ENCODE measurements around the gene FAAH.

FAAH gene

GRCh38 chr1:46456411-46456963 lies 62.4 kb downstream of the FAAH start:
- TF ChIP-seq, protein P1, sequence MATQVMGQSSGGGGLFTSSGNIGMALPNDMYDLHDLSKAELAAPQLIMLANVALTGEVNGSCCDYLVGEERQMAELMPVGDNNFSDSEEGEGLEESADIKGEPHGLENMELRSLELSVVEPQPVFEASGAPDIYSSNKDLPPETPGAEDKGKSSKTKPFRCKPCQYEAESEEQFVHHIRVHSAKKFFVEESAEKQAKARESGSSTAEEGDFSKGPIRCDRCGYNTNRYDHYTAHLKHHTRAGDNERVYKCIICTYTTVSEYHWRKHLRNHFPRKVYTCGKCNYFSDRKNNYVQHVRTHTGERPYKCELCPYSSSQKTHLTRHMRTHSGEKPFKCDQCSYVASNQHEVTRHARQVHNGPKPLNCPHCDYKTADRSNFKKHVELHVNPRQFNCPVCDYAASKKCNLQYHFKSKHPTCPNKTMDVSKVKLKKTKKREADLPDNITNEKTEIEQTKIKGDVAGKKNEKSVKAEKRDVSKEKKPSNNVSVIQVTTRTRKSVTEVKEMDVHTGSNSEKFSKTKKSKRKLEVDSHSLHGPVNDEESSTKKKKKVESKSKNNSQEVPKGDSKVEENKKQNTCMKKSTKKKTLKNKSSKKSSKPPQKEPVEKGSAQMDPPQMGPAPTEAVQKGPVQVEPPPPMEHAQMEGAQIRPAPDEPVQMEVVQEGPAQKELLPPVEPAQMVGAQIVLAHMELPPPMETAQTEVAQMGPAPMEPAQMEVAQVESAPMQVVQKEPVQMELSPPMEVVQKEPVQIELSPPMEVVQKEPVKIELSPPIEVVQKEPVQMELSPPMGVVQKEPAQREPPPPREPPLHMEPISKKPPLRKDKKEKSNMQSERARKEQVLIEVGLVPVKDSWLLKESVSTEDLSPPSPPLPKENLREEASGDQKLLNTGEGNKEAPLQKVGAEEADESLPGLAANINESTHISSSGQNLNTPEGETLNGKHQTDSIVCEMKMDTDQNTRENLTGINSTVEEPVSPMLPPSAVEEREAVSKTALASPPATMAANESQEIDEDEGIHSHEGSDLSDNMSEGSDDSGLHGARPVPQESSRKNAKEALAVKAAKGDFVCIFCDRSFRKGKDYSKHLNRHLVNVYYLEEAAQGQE (IDR thresholded peaks at IDR 0.05; ENCODE audit: insufficient replicate concordance, low read depth), result no peak
- TF ChIP-seq POLR2AphosphoS5 (IDR thresholded peaks at IDR 0.05; ENCODE audit: low read depth) (no peak), GABPA (IDR thresholded peaks at IDR 0.05; ENCODE audit: low read depth) (no peak), SPI1 (IDR thresholded peaks at IDR 0.05; ENCODE audit: borderline replicate concordance, low read depth) (no peak)
- TF ChIP-seq, protein P2, sequence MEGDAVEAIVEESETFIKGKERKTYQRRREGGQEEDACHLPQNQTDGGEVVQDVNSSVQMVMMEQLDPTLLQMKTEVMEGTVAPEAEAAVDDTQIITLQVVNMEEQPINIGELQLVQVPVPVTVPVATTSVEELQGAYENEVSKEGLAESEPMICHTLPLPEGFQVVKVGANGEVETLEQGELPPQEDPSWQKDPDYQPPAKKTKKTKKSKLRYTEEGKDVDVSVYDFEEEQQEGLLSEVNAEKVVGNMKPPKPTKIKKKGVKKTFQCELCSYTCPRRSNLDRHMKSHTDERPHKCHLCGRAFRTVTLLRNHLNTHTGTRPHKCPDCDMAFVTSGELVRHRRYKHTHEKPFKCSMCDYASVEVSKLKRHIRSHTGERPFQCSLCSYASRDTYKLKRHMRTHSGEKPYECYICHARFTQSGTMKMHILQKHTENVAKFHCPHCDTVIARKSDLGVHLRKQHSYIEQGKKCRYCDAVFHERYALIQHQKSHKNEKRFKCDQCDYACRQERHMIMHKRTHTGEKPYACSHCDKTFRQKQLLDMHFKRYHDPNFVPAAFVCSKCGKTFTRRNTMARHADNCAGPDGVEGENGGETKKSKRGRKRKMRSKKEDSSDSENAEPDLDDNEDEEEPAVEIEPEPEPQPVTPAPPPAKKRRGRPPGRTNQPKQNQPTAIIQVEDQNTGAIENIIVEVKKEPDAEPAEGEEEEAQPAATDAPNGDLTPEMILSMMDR (IDR thresholded peaks at IDR 0.05; ENCODE audit: insufficient read depth, low read length), result no peak
- no peak for DNase-seq (ENCODE audit: low read depth in 1 of 2, low spot score in 1 of 2)
- Histone ChIP-seq H3K27ac (replicated peaks) (no peak overlapping the region), H3K27me3 (ENCODE audit: insufficient read depth, poor library complexity, severe bottlenecking) (peaks cover 36% of the 10 kb centered on the region), H3K4me3 (replicated peaks; ENCODE audit: insufficient read depth, low read length) (no peak overlapping the region)

DNA sequence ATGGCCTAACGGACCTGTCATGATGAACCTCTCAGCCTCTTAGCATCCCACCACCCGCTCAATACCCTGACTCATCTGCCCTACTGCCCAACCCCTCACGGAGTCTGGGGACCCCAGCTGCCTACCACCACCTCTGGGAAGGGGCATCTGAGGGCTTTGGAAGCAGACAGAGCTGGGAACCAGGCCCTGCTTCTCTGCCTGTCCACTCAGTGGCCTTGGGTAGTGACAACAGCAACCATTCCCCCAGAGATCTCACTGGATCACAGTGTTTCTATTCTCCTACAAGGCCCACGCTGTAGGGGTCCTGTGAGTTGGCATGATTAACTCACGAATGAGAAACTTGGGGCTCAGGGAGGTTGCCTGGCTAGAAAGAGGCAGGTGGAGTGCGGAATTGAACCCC lies 63.1 kb downstream of the FAAH start:
- no peak overlapping the region for H3K27ac ChIP-seq (replicated peaks)
- no peak overlapping the region for H3K4me3 ChIP-seq (replicated peaks; ENCODE audit: insufficient read depth, low read length)
- DNase-seq (ENCODE audit: low read depth in 1 of 2, low spot score in 1 of 2), result no peak
- TF ChIP-seq, protein P1 (IDR thresholded peaks at IDR 0.05; ENCODE audit: insufficient replicate concordance, low read depth), result no peak
- no peak for TF ChIP-seq SPI1 (IDR thresholded peaks at IDR 0.05; ENCODE audit: borderline replicate concordance, low read depth)
- TF ChIP-seq, protein P2 (IDR thresholded peaks at IDR 0.05; ENCODE audit: insufficient read depth, low read length), result no peak
- TF ChIP-seq GABPA (IDR thresholded peaks at IDR 0.05; ENCODE audit: low read depth), result no peak
- TF ChIP-seq POLR2AphosphoS5 (IDR thresholded peaks at IDR 0.05; ENCODE audit: low read depth), result no peak
- peaks cover 36% of the 10 kb centered on the region for H3K27me3 ChIP-seq (ENCODE audit: insufficient read depth, poor library complexity, severe bottlenecking)

DNA sequence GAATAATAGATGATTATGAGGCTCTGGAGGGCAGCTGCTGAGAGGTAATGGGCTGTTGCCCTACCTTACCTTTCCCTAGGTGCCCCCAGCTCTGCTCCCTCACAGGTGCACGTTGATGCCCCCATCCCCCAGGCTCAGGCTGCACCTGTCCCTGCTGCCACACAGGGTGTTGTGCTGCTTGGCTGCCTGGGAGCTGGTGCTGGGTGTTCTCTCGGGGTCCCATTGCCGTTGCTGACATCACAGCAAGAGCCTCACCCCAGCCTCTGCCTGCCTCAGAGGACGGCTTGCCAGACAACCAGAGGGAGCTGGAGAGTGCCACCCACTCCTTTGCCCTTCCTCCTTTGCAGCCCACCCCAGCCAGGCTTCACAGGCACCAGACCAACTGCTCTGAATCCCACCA lies 64.1 kb downstream of the FAAH start:
- peaks cover 34% of the 10 kb centered on the region for H3K27me3 ChIP-seq (ENCODE audit: insufficient read depth, poor library complexity, severe bottlenecking)
- DNase-seq (ENCODE audit: low read depth in 1 of 2, low spot score in 1 of 2), result no peak

More for the DNA sequence above, 64.1 kb downstream of the FAAH start:
- Histone ChIP-seq H3K4me3 (replicated peaks; ENCODE audit: insufficient read depth, low read length) (no peak overlapping the region), H3K27ac (replicated peaks) (no peak overlapping the region)
- TF ChIP-seq SPI1 (IDR thresholded peaks at IDR 0.05; ENCODE audit: borderline replicate concordance, low read depth) (no peak), POLR2AphosphoS5 (IDR thresholded peaks at IDR 0.05; ENCODE audit: low read depth) (no peak), GABPA (IDR thresholded peaks at IDR 0.05; ENCODE audit: low read depth) (no peak)
- TF ChIP-seq, protein P1 (IDR thresholded peaks at IDR 0.05; ENCODE audit: insufficient replicate concordance, low read depth), result no peak
- TF ChIP-seq, protein P2 (IDR thresholded peaks at IDR 0.05; ENCODE audit: insufficient read depth, low read length), result no peak

All from HL-60 (cell line).